ENCODE measurements around the gene ARHGAP42.

The ARHGAP42 gene

GRCh38 chr11:100759856-100760255 is 72.8 kb downstream of the ARHGAP42 start:
- DNase-seq (ENCODE audit: low read depth in 2 of 2), result no peak

DNA sequence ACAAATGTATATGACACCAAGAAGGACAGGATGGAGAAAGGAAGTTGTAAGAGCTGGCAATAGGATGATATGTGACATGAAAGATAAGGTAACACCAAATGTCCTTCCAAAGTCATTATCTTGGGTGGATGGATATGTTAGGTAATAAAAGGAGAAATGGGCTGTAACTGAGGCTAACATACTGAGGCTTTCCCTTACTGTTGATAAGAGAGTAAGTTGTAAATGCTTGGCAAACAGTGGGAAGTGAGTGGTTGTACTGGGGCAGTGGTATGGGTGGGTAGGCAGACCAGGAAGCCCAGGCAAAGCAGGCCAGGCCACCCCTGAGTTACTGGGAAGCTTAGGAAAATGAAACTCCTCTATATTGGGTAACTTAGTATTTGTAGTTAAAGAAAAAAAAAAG is 73.7 kb downstream of the ARHGAP42 start:
- no peak for DNase-seq (ENCODE audit: low read depth in 2 of 2)

GRCh38 chr11:100761841-100762240 is 74.8 kb downstream of the ARHGAP42 start:
- DNase-seq (ENCODE audit: low read depth in 2 of 2), result no peak

DNA sequence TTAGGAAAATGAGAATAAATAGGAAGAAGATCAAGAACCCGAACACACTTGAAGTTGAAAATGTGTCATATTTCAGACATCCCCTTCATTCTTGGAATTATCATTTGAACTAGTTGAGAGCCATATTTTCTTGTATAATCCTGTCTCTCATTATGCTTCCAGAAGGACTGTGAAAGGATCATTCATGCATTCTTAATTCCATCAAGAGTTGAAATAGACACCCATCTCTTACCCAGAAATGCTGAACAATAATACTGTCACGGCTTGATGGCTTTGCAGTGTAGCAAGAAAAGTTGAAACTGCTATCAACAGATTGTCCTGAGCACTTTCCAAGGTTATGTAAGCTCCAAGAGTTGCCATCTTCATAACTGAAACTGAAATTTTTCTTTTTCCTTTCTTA is 79.7 kb downstream of the ARHGAP42 start:
- DNase-seq (ENCODE audit: low read depth in 2 of 2), result no peak

GRCh38 chr11:100769165-100769564 is 82.1 kb downstream of the ARHGAP42 start:
- DNase-seq (ENCODE audit: low read depth in 2 of 2), result no peak

DNA sequence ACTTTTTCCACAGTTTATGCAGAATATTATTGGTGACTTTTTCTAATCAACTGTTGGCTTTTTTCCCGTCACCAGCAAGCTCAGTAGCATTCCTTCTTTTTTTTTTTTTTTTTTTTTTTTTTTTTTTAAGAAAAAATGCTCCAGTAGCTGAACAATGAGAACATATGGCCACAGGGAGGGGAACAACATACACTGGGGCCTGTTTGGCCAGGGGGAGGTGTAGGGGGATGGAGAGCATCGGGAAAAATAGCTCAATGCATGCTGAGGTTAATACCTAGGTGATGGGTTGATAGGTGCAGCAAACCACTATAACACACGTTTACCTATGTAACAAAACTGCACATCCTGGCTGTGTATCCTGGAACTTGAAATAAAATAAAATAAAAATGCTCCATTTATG is 82.5 kb downstream of the ARHGAP42 start:
- DNase-seq (ENCODE audit: low read depth in 2 of 2), result no peak

GRCh38 chr11:100774132-100774531 is 87.0 kb downstream of the ARHGAP42 start:
- no peak for DNase-seq (ENCODE audit: low read depth in 2 of 2)

GRCh38 chr11:100774859-100775258 is 87.8 kb downstream of the ARHGAP42 start:
- no peak for DNase-seq (ENCODE audit: low read depth in 2 of 2)

DNA sequence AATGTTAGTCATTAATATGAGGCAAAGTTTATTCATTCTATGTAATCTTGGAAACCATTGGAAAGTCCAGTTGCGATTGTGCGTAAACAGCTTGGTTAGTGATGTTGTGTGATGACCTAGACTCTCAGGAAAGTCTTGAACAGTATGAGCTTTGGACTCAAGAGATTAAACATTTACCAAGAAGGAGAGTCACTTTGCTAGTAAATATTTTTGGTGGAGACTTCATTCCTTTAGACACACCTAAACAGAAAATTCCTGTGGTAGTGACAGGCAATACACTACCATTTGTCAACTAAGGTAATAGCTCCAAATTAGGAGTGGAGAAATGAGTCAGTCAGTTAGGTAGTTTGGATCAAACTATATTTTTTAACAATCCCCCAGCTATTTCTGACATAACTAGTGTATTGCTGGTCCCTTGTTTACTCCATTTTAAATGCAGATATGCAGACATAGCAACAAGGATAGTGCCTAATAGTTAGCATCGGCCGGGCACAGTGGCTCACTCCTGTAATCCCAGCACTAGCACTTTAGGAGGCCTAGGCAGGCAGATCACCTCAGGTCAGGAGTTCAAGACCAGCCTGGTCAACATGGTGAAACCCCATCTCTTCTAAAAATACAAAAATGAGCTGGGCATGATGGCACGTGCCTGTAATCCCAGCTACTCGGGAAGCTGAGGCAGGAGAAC is 89.3 kb downstream of the ARHGAP42 start:
- DNase-seq (ENCODE audit: low read depth in 2 of 2), result no peak

DNA sequence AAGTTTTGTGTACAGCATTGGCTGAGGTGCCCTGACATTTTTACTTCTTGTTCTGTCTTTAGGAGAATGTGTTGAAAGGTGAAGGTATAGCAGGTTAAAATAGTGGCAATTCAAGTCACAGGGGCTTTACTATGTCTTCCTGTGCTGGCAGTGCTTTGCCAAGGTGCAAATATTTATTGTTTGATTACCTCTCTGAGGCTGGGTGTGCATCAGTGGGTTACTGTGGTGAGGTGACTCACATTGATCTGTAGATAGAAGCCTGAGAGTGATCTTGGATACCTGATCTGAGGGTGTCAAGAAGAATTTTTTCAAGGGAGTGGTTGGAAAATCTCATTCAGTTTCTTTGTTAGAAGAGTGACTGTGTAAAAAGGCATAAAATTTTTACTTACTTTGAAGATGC is 90.0 kb downstream of the ARHGAP42 start:
- no peak for DNase-seq (ENCODE audit: low read depth in 2 of 2)

- DNase-seq (ENCODE audit: low read depth in 2 of 2), result no peak
Measured at GRCh38 chr11:100777736-100778135, 90.6 kb downstream of the ARHGAP42 start.

DNA sequence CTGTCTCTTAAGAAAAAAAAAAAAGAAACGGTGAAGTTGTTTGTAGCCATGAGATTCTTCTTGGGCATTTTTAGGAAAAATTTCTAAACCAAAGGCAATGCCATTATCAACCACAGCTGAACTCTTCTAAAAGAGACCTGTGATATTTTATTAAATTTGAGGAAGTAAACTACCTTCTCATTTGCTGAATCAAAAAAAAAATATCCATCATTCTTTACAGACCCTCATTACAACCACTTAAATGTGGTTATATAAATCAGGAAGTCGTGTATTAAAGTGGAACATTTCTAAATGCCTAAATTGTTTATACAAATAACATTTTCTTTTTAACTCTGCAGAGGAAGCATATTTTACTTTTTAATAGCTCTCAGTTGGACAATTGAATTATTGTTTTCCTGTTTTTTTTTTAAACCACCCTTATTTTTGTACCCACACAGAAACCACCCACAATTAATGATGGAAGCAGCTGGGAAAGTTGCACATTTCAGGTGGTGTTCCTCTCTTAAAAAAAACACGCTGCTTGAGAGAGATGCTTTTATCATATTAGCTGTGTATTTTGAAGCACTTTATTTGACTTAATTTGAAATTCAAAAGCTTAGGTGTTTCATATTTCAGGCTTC is 91.2 kb downstream of the ARHGAP42 start:
- no peak for DNase-seq (ENCODE audit: low read depth in 2 of 2)

- no peak for DNase-seq (ENCODE audit: low read depth in 2 of 2)
Measured at GRCh38 chr11:100780470-100780869, 93.4 kb downstream of the ARHGAP42 start.

DNA sequence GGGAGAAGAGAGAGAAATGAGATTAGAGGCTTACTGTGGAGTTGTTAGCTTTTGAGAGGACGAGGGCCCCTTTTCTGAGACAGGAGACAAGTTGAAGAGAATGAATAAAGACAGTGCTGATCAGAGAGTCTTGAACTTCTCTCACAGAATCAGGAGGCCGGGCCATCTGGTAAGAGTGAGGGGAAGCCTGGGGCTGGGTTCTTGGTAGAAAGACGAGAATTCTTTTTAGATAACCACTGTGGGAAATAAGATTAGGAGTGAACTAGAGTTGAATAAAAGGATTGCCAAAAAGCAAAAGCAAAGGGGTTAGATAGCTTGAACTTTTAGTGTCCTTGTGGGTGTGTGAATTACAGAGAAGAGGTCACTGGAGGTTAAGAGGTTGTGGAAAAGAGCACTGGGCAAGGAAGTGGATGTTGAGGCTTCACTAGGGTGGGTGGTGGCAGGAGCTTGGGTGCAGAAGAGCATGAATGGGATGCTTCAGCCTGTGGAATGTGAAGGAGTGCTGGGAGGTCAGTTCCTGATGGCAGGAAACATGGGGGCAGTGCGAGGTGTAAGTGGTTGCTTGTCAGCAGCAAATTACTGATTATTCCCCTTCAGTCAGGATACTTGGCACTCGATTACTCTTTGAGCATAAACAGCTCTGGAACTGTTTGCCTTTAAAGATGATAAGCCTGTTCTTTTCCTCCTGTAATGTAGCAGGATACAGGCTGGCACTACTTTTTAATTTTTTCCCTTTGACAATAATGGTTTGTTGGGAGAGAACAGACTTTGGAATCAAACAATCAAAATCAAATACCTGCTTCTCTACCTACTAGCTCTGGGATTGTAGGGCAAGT is 98.3 kb downstream of the ARHGAP42 start:
- no peak for DNase-seq (ENCODE audit: low read depth in 2 of 2)

DNA sequence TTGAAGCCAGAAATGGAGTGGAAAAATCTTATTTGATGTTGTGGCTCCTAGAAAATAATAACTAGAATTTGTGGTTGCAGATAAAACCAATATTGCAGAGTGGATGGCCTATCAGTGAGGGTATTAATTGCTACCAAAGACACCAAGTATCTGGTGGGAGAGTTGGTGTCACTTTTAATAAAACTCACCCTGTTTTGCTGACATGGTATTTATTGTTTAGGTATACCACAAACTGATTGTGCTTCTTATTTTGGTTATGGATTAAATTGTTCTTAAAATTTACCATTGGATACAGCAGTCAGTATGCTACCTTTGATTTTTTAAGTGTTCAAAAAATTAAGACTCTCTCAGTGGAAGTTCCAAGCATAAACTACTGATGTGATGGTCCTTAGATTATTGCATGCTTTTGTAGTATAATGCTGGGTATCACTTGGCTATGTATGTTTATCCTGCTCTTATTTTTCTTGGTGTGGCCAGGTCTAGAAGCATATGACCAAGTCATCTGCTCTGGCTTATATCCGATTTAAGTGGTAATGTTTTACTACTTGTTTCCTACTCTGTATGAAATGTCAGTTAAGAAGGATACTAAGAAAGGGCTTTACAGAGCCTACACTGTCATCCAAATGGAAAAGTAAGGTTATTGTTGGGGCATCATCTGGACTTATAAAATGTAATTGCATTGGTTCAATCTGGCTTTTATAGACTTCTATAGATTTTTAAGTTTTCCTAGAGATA is 101.6 kb downstream of the ARHGAP42 start:
- DNase-seq (ENCODE audit: low read depth in 2 of 2), result no peak

DNA sequence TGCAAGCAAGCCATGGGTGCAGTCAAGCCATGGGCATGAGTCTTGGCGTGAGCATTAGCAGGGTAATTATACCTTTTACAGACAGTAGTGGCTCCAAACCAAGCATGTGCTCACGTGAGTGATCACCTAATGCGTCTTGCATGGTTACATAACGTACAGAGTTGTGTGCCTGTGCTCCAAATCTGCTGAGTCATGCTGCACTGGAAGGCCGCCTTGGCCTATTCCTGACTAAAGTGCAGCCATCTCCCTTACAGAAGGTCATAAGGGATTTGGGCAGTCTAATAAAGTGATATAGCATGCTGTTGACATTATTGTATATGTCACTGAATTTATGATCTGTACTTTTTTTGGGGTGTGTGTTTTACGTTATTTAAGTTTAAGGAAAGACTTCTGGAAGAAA is 102.4 kb downstream of the ARHGAP42 start:
- no peak for DNase-seq (ENCODE audit: low read depth in 2 of 2)

GRCh38 chr11:100790073-100790472 is 103.0 kb downstream of the ARHGAP42 start:
- no peak for DNase-seq (ENCODE audit: low read depth in 2 of 2)

- no peak for DNase-seq (ENCODE audit: low read depth in 2 of 2)
Measured at GRCh38 chr11:100791103-100791502, 104.0 kb downstream of the ARHGAP42 start.

GRCh38 chr11:100791860-100792259 is 104.8 kb downstream of the ARHGAP42 start:
- no peak for DNase-seq (ENCODE audit: low read depth in 2 of 2)

GRCh38 chr11:100793525-100793924 is 106.4 kb downstream of the ARHGAP42 start:
- DNase-seq (ENCODE audit: low read depth in 2 of 2), result no peak

GRCh38 chr11:100794446-100794845 is 107.4 kb downstream of the ARHGAP42 start:
- DNase-seq (ENCODE audit: low read depth in 2 of 2), result no peak

GRCh38 chr11:100799445-100799844 is 112.4 kb downstream of the ARHGAP42 start:
- DNase-seq (ENCODE audit: low read depth in 2 of 2), result no peak
